CD4-positive, CD25-positive, alpha-beta regulatory T cell (primary cell): ENCODE results near the gene DERA. TPM values are rescaled to one million over a fixed set of nuclear protein-coding genes. Genes with fewer than 3 reads are reported as not detected.

ENCODE experiments used
- ATAC-seq, 2 donors: fragments of 150-1000 bp; cut with Tn5 transposase; one replicate each; pipeline ENCODE4 v1.10.0; 2021; ENCODE audit warnings: low read depth in 2 of 2, moderate number of reproducible peaks in 2 of 2, moderate library complexity in 1 of 2
- DNase-seq, 3 donors: peaks; one replicate each; pipeline versions ENCODE4 v3.0.0 to v3.0.0-alpha.2; 2012 to 2022; ENCODE audit warnings: mixed read lengths in 1 of 3
- H3K27ac ChIP-seq: one replicate; pipeline ENCODE4 v1.7.0; 2013; ENCODE audit warnings: mild to moderate bottlenecking, low read length; ENCODE audit not compliant: insufficient read depth, poor library complexity, severe bottlenecking
- H3K27me3 ChIP-seq: one replicate; pipeline ENCODE4 v1.7.0; 2013; ENCODE audit warnings: low read length; ENCODE audit not compliant: control insufficient read depth, insufficient read depth
- H3K36me3 ChIP-seq: one replicate; pipeline ENCODE4 v1.7.0; 2013; ENCODE audit warnings: mild to moderate bottlenecking, low read length, moderate library complexity; ENCODE audit not compliant: control insufficient read depth, insufficient read depth
- H3K4me1 ChIP-seq: 2 replicates; pipeline ENCODE4 v1.7.0; 2013; ENCODE audit warnings: mild to moderate bottlenecking, low read length; ENCODE audit not compliant: insufficient read depth, control insufficient read depth, poor library complexity, severe bottlenecking
- H3K4me3 ChIP-seq: one replicate; pipeline ENCODE4 v1.7.0; 2013; ENCODE audit warnings: low read depth, mild to moderate bottlenecking, low read length, moderate library complexity
- H3K9me3 ChIP-seq, 2 experiments: 1 replicate in 1 of 2; 2 replicates in 1 of 2; pipeline ENCODE4 v1.7.0; 2013; ENCODE audit warnings: low read length in 2 of 2, mild to moderate bottlenecking in 1 of 2, moderate library complexity in 1 of 2; ENCODE audit not compliant: control insufficient read depth in 2 of 2
- H3K27ac Mint-ChIP-seq, 3 donors: one replicate each; pipeline ENCODE4 v1.8.0; 2020 to 2022; ENCODE audit warnings: mild to moderate bottlenecking in 3 of 3, mixed read lengths in 3 of 3, moderate library complexity in 2 of 3
- H3K27me3 Mint-ChIP-seq: one replicate; pipeline ENCODE4 v1.8.0; 2022; ENCODE audit warnings: mild to moderate bottlenecking, mixed read lengths
- H3K36me3 Mint-ChIP-seq: one replicate; pipeline ENCODE4 v1.8.0; 2020; ENCODE audit warnings: mixed read lengths
- H3K4me1 Mint-ChIP-seq, 4 donors: one replicate each; pipeline ENCODE4 v1.8.0; 2020 to 2022; ENCODE audit warnings: mixed read lengths in 4 of 4, mild to moderate bottlenecking in 1 of 4
- H3K4me3 Mint-ChIP-seq, 4 donors: one replicate each; pipeline ENCODE4 v1.8.0; 2020 to 2022; ENCODE audit warnings: mild to moderate bottlenecking in 4 of 4, mixed read lengths in 4 of 4, moderate library complexity in 3 of 4
- H3K9me3 Mint-ChIP-seq, 7 donors: one replicate each; pipeline ENCODE4 v1.8.0; 2020 to 2022; ENCODE audit warnings: mixed read lengths in 7 of 7, mild to moderate bottlenecking in 3 of 7, moderate library complexity in 2 of 7
- polyA plus RNA-seq, 4 donors: library from polyadenylated mRNA; unstranded; fragments of 300-500 nt; fragmentation: Illumina TruSeq; gene quantifications; one replicate each; pipeline ENCODE4 v1.2.3, GENCODE V29; 2021
- total RNA-seq: library from RNA; stranded (reverse); gene quantifications from one replicate; pipeline ENCODE4 v1.2.3, GENCODE V29; 2022

The DERA gene
- total and polyA plus RNA-seq, 5 donors from 2014 or later, result 14.8 to 45.5 (median 38.5) TPM

- Histone ChIP-seq H3K4me3 (no peak overlapping the region), H3K27me3 (no peaks in the 10 kb centered on the region), H3K4me1 (peaks cover 32% of the 10 kb centered on the region), H3K9me3 (no peaks in the 10 kb centered on the region), H3K27ac (no peak overlapping the region), H3K36me3 (peaks cover 28% of the 10 kb centered on the region)
- Mint-ChIP-seq H3K4me1 (peaks cover 36 to 81% (median 58%) of the 10 kb centered on the region in 4 donors), H3K27me3 (no peaks in the 10 kb centered on the region), H3K4me3 (peak overlapping the region in 1 of 4 donors; percentile 16), H3K36me3 (peaks cover 28% of the 10 kb centered on the region), H3K27ac (peak overlapping the region in 1 of 3 donors; percentile 21), H3K9me3 (no peaks in the 10 kb centered on the region)
- DNase-seq, result no peak
- ATAC-seq, result no peak
Observed at GRCh38 chr12:15887043-15887817, 23.9 kb upstream of the DERA start.

GRCh38 chr12:15892645-15893259 lies 18.4 kb upstream of the DERA start:
- DNase-seq, result no peak
- Mint-ChIP-seq H3K4me3 (no peak overlapping the region), H3K27me3 (no peaks in the 10 kb centered on the region), H3K27ac (peak overlapping the region in 1 of 3 donors; percentile 67), H3K36me3 (peaks cover 13% of the 10 kb centered on the region), H3K9me3 (no peaks in the 10 kb centered on the region), H3K4me1 (peaks cover 16 to 31% (median 29%) of the 10 kb centered on the region in 4 donors)
- Histone ChIP-seq H3K27ac (no peak overlapping the region), H3K4me3 (no peak overlapping the region), H3K27me3 (no peaks in the 10 kb centered on the region), H3K9me3 (no peaks in the 10 kb centered on the region), H3K4me1 (peaks cover 4% of the 10 kb centered on the region), H3K36me3 (peaks cover 67% of the 10 kb centered on the region)
- ATAC-seq, result no peak

GRCh38 chr12:15893260-15893659 lies 17.9 kb upstream of the DERA start:
- H3K36me3 ChIP-seq, result peaks cover 69% of the 10 kb centered on the region
- H3K9me3 ChIP-seq, result no peaks in the 10 kb centered on the region
- peak overlapping the region in 1 of 3 donors; percentile 67 for H3K27ac Mint-ChIP-seq
- DNase-seq (no peak), ATAC-seq (no peak)
- no peak overlapping the region for H3K4me3 ChIP-seq
- H3K9me3 Mint-ChIP-seq, result no peaks in the 10 kb centered on the region
- no peaks in the 10 kb centered on the region for H3K27me3 ChIP-seq
- no peak overlapping the region for H3K27ac ChIP-seq
- H3K4me1 Mint-ChIP-seq, result peaks cover 11 to 33% (median 26%) of the 10 kb centered on the region in 4 donors
- peaks cover 4% of the 10 kb centered on the region for H3K4me1 ChIP-seq
- peaks cover 12% of the 10 kb centered on the region for H3K36me3 Mint-ChIP-seq
- no peak overlapping the region for H3K4me3 Mint-ChIP-seq
- H3K27me3 Mint-ChIP-seq, result no peaks in the 10 kb centered on the region

GRCh38 chr12:15896867-15897266 lies 14.3 kb upstream of the DERA start:
- ATAC-seq (no peak), DNase-seq (no peak)
- Mint-ChIP-seq H3K36me3 (peaks cover 21% of the 10 kb centered on the region), H3K4me3 (peak overlapping the region in 1 of 4 donors; percentile 35), H3K27ac (peak overlapping the region in 1 of 3 donors; percentile 52), H3K4me1 (peaks cover 8 to 23% (median 11%) of the 10 kb centered on the region in 4 donors), H3K27me3 (no peaks in the 10 kb centered on the region), H3K9me3 (no peaks in the 10 kb centered on the region)
- Histone ChIP-seq H3K27ac (no peak overlapping the region), H3K27me3 (no peaks in the 10 kb centered on the region), H3K4me3 (no peak overlapping the region), H3K9me3 (no peaks in the 10 kb centered on the region), H3K36me3 (peaks cover 79% of the 10 kb centered on the region), H3K4me1 (no peaks in the 10 kb centered on the region)

- H3K36me3 Mint-ChIP-seq, result peaks cover 26% of the 10 kb centered on the region
- Histone ChIP-seq H3K9me3 (no peaks in the 10 kb centered on the region), H3K27me3 (no peaks in the 10 kb centered on the region), H3K36me3 (peaks cover 84% of the 10 kb centered on the region), H3K27ac (no peak overlapping the region), H3K4me1 (no peaks in the 10 kb centered on the region), H3K4me3 (no peak overlapping the region)
- DNase-seq (no peak), ATAC-seq (no peak)
- no peaks in the 10 kb centered on the region for H3K27me3 Mint-ChIP-seq
- peaks cover 8 to 23% (median 11%) of the 10 kb centered on the region in 4 donors for H3K4me1 Mint-ChIP-seq
- no peak overlapping the region for H3K4me3 Mint-ChIP-seq
- no peaks in the 10 kb centered on the region for H3K9me3 Mint-ChIP-seq
- no peak overlapping the region for H3K27ac Mint-ChIP-seq
Observed at GRCh38 chr12:15897433-15897832, 13.7 kb upstream of the DERA start.

GRCh38 chr12:15899282-15899870 lies 11.8 kb upstream of the DERA start:
- no peak overlapping the region for H3K27ac ChIP-seq
- Mint-ChIP-seq H3K9me3 (no peaks in the 10 kb centered on the region), H3K4me1 (peaks cover 8 to 16% (median 8%) of the 10 kb centered on the region in 4 donors), H3K27ac (peak overlapping the region; percentile 40 to 47 (median 44)), H3K27me3 (no peaks in the 10 kb centered on the region), H3K4me3 (peak overlapping the region in 1 of 4 donors; percentile 7), H3K36me3 (peaks cover 35% of the 10 kb centered on the region)
- H3K36me3 ChIP-seq, result peaks cover 84% of the 10 kb centered on the region
- DNase-seq (peak in 2 of 3 donors; percentile 47), ATAC-seq (peak; percentile 50 to 52)
- H3K4me3 ChIP-seq, result no peak overlapping the region
- H3K9me3 ChIP-seq, result no peaks in the 10 kb centered on the region
- H3K4me1 ChIP-seq, result no peaks in the 10 kb centered on the region
- H3K27me3 ChIP-seq, result no peaks in the 10 kb centered on the region

GRCh38 chr12:15904378-15904920 lies 6.7 kb upstream of the DERA start:
- ATAC-seq, result no peak
- Mint-ChIP-seq H3K27me3 (no peaks in the 10 kb centered on the region), H3K9me3 (peaks cover 0 to 1% (median 0%) of the 10 kb centered on the region in 7 donors), H3K36me3 (peaks cover 31% of the 10 kb centered on the region), H3K4me3 (no peak overlapping the region), H3K4me1 (peaks cover under 1 to 2% (median 1%) of the 10 kb centered on the region in 4 donors), H3K27ac (peak overlapping the region in 1 of 3 donors; percentile 63)
- no peak for DNase-seq
- Histone ChIP-seq H3K9me3 (no peaks in the 10 kb centered on the region), H3K36me3 (peaks cover 45% of the 10 kb centered on the region), H3K27me3 (no peaks in the 10 kb centered on the region), H3K27ac (no peak overlapping the region), H3K4me1 (no peaks in the 10 kb centered on the region), H3K4me3 (no peak overlapping the region)
